ENCODE data around the gene MRPL3. TPM values are rescaled to one million over a fixed set of nuclear protein-coding genes. Genes with fewer than 3 reads are reported as not detected.

Gene MRPL3
- total RNA-seq, 4 donors from 2014 or later: 23.9 to 64.3 (median 37.4) TPM

DNA sequence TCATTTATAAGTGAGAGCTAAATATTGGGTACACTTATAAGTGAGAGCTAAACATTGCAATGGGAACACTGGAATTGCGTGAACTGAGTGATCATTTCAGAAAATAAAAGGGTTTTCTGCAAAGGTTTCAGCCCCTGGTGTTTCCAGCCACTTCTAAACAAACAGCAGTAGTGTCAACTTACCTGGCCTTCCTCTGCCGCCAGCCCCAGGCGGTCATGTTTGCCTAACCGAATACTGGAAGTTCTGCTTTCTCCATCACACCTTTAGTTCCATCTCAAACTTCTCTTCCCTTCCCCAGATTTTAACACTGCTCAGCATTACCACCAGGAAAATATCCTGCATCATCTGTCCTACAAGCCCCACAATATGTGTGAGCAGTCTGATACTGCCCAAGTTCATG lies 58.6 kb downstream of the MRPL3 start:
- in situ Hi-C loops (cut with MboI; ENCODE audit: low pct_ligation_motif_present in 1 of 4, low pct_unique_long_range_greater_than_20kb in 1 of 4, low sequenced_read_pairs in 3 of 4): no loop called here
- H3K9me3 ChIP-seq: peaks cover 3 to 10% of the 10 kb centered on the region in 2 donors
- intact Hi-C loops (cut with DNase I; ENCODE audit: low total_unique reads): no loop called here
- H3K27me3 ChIP-seq: no peaks in the 10 kb centered on the region
- no peak overlapping the region for H3K4me3 ChIP-seq
- no peak overlapping the region for H3K27ac ChIP-seq
- TF ChIP-seq, protein P1, sequence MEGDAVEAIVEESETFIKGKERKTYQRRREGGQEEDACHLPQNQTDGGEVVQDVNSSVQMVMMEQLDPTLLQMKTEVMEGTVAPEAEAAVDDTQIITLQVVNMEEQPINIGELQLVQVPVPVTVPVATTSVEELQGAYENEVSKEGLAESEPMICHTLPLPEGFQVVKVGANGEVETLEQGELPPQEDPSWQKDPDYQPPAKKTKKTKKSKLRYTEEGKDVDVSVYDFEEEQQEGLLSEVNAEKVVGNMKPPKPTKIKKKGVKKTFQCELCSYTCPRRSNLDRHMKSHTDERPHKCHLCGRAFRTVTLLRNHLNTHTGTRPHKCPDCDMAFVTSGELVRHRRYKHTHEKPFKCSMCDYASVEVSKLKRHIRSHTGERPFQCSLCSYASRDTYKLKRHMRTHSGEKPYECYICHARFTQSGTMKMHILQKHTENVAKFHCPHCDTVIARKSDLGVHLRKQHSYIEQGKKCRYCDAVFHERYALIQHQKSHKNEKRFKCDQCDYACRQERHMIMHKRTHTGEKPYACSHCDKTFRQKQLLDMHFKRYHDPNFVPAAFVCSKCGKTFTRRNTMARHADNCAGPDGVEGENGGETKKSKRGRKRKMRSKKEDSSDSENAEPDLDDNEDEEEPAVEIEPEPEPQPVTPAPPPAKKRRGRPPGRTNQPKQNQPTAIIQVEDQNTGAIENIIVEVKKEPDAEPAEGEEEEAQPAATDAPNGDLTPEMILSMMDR (IDR thresholded peaks at IDR 0.05): no peak
- TF ChIP-seq EP300 (IDR thresholded peaks at IDR 0.05; ENCODE audit: low read depth) (no peak), POLR2A (IDR thresholded peaks at IDR 0.05) (no peak), POLR2AphosphoS5 (IDR thresholded peaks at IDR 0.05) (no peak)
- no peak for DNase-seq
- no peaks in the 10 kb centered on the region for H3K36me3 ChIP-seq
- no peaks in the 10 kb centered on the region for H3K4me1 ChIP-seq
- 80 to 91% methylated on average over 1 to 4 of the region's 4 CpGs for WGBS, 2 donors (ENCODE audit: low coverage in 1 of 2)

DNA sequence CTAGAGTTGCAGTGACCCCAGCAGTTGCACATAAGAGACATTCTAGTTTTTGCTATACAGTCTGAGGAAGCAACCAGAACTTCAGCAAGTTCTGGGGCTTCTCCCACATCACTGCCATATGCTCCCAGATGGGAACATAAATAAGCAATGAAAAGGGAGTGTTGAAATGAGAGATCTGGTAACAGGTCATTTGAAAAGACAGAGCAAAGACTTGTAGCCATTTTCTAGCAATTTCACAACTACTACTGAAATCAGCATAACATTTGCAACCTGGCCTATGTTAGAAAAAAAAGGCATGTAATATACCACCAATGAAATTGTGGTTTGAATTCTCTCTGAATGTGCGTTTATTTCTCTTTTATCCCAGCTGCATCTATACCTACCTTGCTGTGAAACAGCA lies 63.7 kb downstream of the MRPL3 start:
- 70 to 100% methylated on average over 1 of the region's 1 CpG for WGBS, 2 donors (ENCODE audit: low coverage in 1 of 2)
- intact Hi-C loops (cut with DNase I; ENCODE audit: low total_unique reads): no loop called here
- in situ Hi-C loops (cut with MboI; ENCODE audit: low pct_ligation_motif_present in 1 of 4, low pct_unique_long_range_greater_than_20kb in 1 of 4, low sequenced_read_pairs in 3 of 4): no loop called here

DNA sequence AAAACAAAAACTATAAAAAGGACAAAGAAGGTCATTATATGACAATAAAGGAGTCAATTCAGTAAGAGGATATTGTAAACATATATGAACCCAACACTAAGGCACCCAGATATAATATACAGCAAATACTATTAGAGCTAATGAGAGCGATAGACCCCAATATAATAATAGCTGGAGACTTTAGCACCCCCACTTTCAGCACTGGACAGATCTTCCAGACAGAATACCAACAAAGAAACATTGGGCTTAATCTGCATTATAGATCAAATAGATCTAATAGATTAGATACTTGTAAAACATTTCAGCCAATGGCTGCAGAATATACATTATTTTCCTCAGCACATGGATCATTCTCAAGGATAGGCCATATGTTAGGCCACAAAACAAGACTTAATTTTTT lies 67.8 kb downstream of the MRPL3 start:
- DNase-seq: no peak

More for the DNA sequence above, 63.7 kb downstream of the MRPL3 start:
- H3K36me3 ChIP-seq: no peaks in the 10 kb centered on the region
- H3K27ac ChIP-seq: no peak overlapping the region
- no peaks in the 10 kb centered on the region for H3K4me1 ChIP-seq
- no peak for DNase-seq
- H3K4me3 ChIP-seq: no peak overlapping the region
- no peaks in the 10 kb centered on the region for H3K9me3 ChIP-seq
- TF ChIP-seq POLR2A (IDR thresholded peaks at IDR 0.05) (no peak), EP300 (IDR thresholded peaks at IDR 0.05; ENCODE audit: low read depth) (no peak), POLR2AphosphoS5 (IDR thresholded peaks at IDR 0.05) (no peak)
- TF ChIP-seq, protein P1 (IDR thresholded peaks at IDR 0.05): no peak
- no peaks in the 10 kb centered on the region for H3K27me3 ChIP-seq

DNA sequence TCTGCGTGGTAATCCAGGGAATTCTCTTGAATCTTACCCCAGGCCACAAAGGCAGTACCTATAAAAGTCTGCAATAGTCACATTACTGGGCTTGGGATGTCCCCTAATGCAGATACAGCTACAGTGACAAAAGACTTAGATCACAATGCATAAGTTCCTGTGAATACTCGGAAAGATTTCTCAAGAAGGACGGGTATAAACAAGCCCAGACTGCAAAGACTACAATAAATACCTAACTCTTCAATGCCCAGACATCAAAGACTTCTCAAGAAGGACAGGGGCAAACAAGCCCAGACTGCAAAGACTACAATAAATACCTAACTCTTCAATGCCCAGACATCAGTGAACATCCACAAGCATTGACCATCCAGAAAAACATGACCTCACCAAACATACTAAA lies 70.3 kb downstream of the MRPL3 start:
- in situ Hi-C loops (cut with MboI; ENCODE audit: low pct_ligation_motif_present in 1 of 4, low pct_unique_long_range_greater_than_20kb in 1 of 4, low sequenced_read_pairs in 3 of 4): no loop called here

More for the DNA sequence above, 67.8 kb downstream of the MRPL3 start:
- H3K4me1 ChIP-seq: no peaks in the 10 kb centered on the region
- H3K9me3 ChIP-seq: no peaks in the 10 kb centered on the region
- intact Hi-C loops (cut with DNase I; ENCODE audit: low total_unique reads) (no loop called here), in situ Hi-C loops (cut with MboI; ENCODE audit: low pct_ligation_motif_present in 1 of 4, low pct_unique_long_range_greater_than_20kb in 1 of 4, low sequenced_read_pairs in 3 of 4) (no loop called here)
- no peaks in the 10 kb centered on the region for H3K36me3 ChIP-seq
- H3K27ac ChIP-seq: no peak overlapping the region
- 95 to 100% methylated on average over 1 of the region's 1 CpG for WGBS, 2 donors (ENCODE audit: low coverage in 1 of 2)
- no peaks in the 10 kb centered on the region for H3K27me3 ChIP-seq
- TF ChIP-seq EP300 (IDR thresholded peaks at IDR 0.05; ENCODE audit: low read depth) (no peak), POLR2A (IDR thresholded peaks at IDR 0.05) (no peak), POLR2AphosphoS5 (IDR thresholded peaks at IDR 0.05) (no peak)
- TF ChIP-seq, protein P1 (IDR thresholded peaks at IDR 0.05): no peak
- no peak overlapping the region for H3K4me3 ChIP-seq

More for the DNA sequence above, 70.3 kb downstream of the MRPL3 start:
- TF ChIP-seq POLR2AphosphoS5 (IDR thresholded peaks at IDR 0.05) (no peak), POLR2A (IDR thresholded peaks at IDR 0.05) (no peak), EP300 (IDR thresholded peaks at IDR 0.05; ENCODE audit: low read depth) (no peak)
- TF ChIP-seq, protein P1 (IDR thresholded peaks at IDR 0.05): no peak
- intact Hi-C loops (cut with DNase I; ENCODE audit: low total_unique reads): no loop called here
- Histone ChIP-seq H3K27me3 (no peaks in the 10 kb centered on the region), H3K27ac (no peak overlapping the region), H3K9me3 (no peaks in the 10 kb centered on the region), H3K36me3 (no peaks in the 10 kb centered on the region), H3K4me1 (no peaks in the 10 kb centered on the region), H3K4me3 (no peak overlapping the region)
- no peak for DNase-seq
- WGBS, 2 donors (ENCODE audit: low coverage in 1 of 2): 40 to 72% methylated on average over 1 to 3 of the region's 3 CpGs

Data from transverse colon (tissue), 4 donors.